Upper lobe of left lung (tissue), 4 donors: ENCODE measurements around the gene PRKCA.

Experiments
- EP300 ChIP-seq, 4 donors: sonication (generic); formaldehyde crosslinking; IDR thresholded peaks; one replicate each; pipeline ENCODE4 v1.5.1; 2017; ENCODE audit warnings: antibody characterized with exemption in 4 of 4, control low read depth in 2 of 4
- POLR2A ChIP-seq, 4 donors: fragments of 450-650 bp; IDR thresholded peaks; one replicate each; pipeline ENCODE4 v1.5.1; 2016 to 2017; ENCODE audit warnings: antibody characterized with exemption in 4 of 4, mild to moderate bottlenecking in 2 of 4
- POLR2AphosphoS5 ChIP-seq, 2 donors: sonication (generic); formaldehyde crosslinking; IDR thresholded peaks; one replicate each; pipeline ENCODE4 v1.5.1; 2017; ENCODE audit warnings: antibody characterized with exemption in 2 of 2
- TF ChIP-seq, protein P1 (sequence below), 6 experiments: fragments of 450-650 bp in 4 of 6; fragments of 200-600 bp in 2 of 6; sonication (generic) in 2 of 6; IDR thresholded peaks; one replicate each; pipeline ENCODE4 v1.5.1; 2016 to 2019; ENCODE audit warnings: antibody characterized with exemption in 6 of 6

DNA sequence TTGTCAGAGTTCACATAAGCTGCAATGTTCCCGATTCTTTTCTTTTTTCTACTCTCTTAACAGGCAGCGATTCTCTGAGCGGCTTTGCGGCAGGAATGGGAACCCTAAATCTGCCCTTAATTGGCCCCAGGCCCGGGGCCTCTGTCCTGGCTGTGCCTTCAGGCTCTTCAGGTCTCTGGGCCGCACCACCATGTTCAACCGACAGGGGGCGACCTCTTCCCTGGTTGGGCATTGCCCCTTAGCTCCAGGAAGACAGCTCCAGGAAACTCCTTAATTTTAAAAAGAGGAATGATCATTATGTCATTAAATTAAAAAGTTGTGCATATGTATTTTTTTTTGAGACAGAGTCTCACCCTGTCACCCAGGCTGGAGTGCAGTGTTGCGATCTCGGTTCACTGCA, 552.8 kb downstream of the PRKCA start:
- TF ChIP-seq POLR2AphosphoS5 (IDR thresholded peaks at IDR 0.05) (no peak), POLR2A (IDR thresholded peaks at IDR 0.05) (no peak), EP300 (IDR thresholded peaks at IDR 0.05) (no peak)
- TF ChIP-seq, protein P1, sequence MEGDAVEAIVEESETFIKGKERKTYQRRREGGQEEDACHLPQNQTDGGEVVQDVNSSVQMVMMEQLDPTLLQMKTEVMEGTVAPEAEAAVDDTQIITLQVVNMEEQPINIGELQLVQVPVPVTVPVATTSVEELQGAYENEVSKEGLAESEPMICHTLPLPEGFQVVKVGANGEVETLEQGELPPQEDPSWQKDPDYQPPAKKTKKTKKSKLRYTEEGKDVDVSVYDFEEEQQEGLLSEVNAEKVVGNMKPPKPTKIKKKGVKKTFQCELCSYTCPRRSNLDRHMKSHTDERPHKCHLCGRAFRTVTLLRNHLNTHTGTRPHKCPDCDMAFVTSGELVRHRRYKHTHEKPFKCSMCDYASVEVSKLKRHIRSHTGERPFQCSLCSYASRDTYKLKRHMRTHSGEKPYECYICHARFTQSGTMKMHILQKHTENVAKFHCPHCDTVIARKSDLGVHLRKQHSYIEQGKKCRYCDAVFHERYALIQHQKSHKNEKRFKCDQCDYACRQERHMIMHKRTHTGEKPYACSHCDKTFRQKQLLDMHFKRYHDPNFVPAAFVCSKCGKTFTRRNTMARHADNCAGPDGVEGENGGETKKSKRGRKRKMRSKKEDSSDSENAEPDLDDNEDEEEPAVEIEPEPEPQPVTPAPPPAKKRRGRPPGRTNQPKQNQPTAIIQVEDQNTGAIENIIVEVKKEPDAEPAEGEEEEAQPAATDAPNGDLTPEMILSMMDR (IDR thresholded peaks at IDR 0.05), result no peak
